Measurements from ENCODE around the gene RASSF4.

The RASSF4 gene

GRCh38 chr10:44949127-44949802, 10.3 kb upstream of the RASSF4 start:
- no peak for DNase-seq

DNA sequence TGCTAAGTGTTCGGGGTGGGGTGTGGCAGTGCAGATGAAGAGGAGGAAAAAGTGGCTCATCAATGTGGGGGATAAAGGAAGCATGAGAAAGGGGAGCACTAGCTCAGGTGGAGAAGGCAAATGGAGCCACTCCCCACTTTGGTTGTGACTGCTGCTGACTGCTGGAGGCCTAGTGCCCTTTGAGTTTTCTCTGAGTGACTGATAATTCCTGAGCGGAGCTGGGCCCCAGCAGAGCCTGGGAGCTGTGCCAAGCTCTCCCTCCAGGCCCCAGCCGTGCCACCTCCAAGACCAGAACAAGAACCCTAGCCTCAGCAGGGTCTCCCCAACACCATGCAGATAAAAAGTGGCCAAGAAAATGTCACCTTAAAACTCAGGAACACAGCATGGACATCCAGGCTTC, 9.7 kb upstream of the RASSF4 start:
- no peak for DNase-seq

DNA sequence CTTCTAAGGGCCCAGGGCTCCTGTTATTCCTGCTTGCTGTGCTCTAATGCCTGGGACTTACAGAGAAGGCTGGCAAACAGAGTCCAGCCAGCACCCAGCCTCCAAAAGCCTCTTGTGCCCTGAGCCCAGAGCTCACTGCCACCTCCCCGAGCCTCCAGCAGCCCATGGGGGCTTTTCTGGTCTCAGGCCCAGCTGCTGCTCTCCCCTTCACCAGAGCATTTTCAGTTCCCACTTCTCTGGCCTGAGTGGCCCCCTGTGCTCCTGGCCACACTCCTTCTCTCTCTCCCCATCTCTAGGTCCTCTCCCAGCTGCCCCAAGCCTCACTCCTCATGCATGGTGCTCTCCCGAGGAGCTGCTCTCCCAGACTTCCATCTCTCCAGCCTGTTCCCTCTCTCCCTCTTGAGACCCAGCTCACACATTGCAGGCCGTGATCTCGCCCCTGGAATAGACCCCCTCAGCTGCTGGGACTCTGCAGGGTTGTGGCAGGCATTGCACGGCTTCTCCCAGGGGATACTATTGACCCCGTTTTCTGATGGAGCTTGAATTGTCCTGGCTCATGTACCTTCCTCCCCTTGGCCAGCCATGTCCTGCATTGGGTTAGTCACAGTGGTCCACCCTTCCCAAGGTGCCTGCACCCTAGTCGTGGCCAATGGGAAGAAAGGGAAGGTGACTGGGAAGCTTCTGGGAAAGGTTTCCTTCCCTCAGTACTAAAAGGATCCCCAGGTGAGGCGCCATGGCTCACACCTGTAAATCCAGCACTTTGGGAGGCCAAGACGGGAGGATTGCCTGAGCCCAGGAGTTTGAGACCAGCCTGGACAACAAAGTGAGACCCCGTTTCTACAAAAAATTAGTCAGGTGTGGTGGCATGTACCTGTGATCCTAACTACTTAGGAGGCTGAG, 9.0 kb upstream of the RASSF4 start:
- peak; percentile 53 for DNase-seq

DNA sequence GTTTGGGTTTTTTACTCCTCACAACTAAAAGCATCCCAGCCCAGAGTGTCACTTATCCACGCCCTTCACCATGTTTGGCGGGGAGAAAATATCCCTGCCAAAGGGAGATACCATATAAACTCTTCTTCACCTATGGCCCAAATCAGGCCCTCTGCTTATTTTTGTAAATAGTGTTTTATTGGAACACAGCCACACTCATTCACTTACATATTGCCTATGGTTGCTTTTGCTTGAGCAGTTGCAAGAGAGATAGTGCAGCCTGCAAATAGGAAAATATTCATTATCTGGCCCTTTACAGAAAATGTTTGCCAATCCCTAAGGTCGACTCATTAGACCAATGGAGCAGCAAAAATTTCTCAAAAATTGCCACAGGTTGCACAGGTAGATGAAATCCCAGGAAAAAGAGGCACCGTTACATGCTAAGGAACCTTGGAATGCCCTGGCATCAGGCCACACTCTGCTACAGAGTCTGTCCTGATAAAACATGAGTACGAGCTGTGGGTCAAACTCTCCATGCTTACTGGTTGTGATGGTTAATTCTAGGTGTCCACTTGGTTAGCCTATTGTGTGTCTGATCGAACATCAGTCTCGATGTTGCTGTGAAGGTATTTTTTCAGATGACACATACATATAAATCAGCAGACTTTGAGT, 7.9 kb upstream of the RASSF4 start:
- no peak for DNase-seq

- no peak for DNase-seq
Observed at GRCh38 chr10:44952779-44953231, 6.8 kb upstream of the RASSF4 start.

- DNase-seq, result no peak
Observed at GRCh38 chr10:44954042-44954441, 5.6 kb upstream of the RASSF4 start.

DNA sequence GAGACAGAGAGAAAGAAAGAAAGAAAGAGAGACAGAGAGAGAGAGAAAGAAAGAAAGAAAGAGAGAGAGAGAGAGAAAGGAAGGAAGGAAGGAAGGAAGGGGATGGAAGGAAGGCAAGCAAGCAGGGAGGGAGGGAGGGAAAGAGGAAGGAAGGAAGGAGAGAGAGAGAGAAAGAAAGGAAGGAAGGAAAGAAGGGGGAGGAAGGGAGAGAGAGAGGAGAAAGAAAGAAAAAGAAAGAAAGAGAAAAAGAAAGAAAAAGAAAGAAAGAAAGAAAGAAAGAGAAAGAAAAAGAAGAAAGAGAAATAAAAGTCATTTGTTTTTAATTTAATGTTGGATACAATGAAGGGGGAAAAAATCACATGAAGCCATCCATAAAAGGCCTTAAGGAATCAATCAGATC, 4.6 kb upstream of the RASSF4 start:
- DNase-seq, result no peak

DNA sequence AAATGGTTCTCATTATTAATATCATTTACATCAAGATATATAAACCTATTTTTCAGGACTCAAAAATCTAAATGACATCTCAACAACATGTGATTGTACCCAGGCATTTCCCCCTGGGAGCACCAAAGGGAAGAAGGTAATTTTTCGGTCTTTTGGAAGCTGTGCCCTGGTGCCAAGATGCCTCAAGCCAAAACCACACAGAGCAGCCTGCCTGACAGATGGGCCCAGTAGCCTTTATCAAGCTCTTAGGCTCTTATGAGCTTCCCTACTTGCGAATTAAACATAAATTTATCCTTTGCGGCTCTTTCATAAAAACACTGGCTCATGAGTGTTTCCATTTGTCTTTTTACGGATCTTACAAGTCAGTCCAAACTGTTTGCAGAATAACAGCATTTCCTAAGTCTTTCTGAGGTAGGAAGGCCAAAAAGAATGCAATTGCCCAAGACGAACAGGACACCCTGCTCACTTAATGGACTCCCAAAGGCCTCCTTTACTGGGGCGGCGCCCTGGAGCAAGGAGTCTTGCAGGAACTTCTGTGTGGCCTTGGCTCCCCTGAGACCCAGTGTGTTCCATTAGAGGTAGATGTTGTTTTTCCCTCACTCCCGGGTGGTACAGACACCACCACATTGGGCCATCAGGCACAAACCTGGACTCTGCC, 4.1 kb upstream of the RASSF4 start:
- no peak for DNase-seq

DNA sequence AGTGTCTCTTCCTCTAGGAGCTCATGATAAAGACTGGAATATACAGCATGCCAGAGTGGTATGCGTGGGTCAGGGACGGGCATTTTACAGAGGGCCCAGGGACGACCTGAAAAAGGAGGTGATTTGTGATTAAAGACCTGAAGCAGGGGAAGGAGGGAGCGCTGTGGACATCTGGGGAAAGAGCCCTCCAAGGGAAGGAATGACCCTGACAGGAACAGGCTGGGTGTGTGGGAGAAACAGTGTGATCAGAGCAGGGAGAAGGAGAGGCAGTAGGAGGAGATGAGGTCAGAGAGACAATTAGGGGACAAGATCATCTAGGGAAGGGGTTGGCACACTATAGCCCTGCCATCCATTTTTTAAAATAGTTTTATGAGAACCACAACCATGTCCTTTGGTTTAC, 3.4 kb upstream of the RASSF4 start:
- no peak for DNase-seq

DNA sequence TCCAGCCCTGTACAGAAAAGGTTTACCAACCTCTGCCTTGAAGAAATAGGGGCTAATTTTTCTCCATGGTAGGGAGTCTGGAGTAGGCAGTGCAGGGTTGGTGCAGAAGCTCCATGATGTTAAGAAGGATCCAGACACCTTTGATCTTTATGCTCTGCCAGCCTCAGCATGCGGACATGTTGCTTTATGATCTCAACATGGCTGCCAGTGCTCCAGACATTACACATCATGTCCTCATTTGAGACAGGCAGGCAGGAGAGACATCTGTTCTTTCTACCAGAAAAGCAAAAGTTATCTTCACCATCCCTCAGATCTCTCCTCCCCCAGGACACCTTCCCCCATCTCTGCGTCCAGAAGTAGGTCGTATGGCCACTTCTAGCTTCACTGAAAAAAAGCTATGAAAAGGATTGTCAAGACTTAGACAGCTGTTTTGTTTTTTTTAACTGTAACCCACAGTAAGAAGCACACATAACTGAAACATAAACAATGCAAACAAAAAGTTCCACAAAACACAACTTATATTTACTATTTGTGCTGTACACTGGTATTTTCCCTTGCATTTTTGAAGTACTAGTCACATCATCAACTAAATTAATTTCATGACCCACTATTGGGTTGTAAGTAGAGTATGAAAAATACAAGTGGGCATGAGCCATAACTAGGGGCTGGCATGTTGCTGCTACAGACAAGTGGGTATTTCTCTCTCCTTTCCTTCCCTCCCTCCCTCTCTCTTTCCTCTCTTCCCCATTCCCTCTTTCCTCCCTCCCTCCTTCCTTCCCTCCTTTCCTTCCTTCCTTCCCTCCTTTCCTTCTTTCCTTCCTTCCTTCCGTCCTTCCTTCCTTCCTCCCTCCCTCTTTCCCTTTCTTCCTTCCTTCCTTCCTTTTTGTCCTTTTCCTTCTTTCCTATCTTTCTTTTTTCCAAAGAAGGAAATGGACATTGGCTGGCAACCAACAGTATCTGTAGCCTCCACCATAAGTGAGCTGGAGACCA, 2.6 kb upstream of the RASSF4 start:
- DNase-seq, result no peak

DNA sequence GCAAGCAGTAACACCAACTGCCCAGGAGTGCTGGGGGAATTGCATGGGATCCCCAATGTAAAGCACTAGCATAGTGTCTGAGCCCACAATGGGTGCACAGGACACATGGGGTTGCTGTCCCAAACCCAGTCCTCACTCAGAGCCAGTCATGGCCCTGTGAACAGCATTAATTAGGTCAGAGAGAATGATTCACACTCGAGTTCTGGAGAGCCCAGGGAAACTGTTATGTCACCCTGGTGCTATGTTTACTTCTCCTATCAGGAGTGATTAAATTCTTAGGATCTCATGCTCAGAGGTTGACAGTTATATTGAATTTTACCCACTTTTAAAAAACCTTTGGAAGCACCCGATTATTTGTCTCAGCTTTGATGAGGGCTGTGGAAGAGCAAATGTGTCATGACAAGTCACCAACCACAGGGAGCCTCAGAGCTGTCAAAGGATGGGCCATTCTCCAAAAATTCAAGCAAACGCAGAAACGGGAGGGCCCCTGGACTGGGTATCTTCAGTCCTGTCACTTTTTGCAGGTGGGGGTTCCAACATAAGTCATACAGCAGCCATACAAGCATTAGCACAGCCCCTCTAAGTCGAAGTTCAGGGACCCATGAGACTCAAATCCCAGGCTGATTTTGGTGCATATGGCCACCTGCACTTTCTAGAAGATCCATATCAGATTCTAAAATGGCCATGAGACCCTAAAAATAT, 1.3 kb upstream of the RASSF4 start:
- peak; percentile 58 for DNase-seq

GRCh38 chr10:44958898-44959246, 730 bp upstream of the RASSF4 start:
- DNase-seq, result peak; percentile 39

GRCh38 chr10:44960088-44960460, 472 bp downstream of the RASSF4 start:
- DNase-seq, result no peak

GRCh38 chr10:44960482-44961229, 1.1 kb downstream of the RASSF4 start:
- peak; percentile 50 for DNase-seq

GRCh38 chr10:44961230-44961571, 1.6 kb downstream of the RASSF4 start:
- DNase-seq, result no peak

DNA sequence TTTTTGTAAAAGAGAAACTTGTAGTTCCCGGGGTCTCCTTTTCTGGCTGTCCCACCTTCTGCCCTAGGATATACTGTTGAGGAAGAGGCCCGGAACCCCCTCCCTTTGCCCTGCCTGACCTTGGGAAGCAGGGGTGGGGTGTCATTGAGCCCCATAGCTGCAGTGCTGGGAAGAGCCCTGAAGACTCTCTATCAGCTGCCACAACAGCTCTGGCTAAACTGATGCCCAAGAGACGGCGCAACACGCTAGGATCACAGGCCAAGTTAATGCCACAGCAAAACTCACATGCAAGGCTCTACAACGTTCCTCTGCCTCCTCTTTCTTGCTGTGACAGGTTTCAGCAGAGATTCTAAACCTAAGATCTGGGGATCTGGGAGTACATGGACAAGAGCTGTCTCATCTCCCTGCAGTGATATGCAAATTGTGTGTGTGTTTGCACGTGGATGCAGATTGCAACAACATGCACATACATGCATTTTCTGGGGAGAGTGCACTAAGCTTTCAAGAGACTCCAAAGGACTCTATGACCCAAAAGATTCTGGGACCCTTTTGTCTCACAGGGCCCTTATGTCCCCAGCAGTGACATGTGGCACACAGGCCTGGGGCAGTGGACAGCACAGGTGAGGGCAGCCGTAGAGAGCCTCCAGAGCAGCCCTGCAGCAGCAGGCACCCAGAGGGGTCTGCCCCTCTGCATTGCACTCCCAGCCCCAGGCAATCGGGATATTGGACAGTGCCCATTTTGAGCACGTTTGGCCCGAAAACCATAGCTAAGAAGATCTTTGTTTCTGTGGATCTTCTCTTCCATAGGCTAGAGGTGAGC, 2.5 kb downstream of the RASSF4 start:
- no peak for DNase-seq

DNA sequence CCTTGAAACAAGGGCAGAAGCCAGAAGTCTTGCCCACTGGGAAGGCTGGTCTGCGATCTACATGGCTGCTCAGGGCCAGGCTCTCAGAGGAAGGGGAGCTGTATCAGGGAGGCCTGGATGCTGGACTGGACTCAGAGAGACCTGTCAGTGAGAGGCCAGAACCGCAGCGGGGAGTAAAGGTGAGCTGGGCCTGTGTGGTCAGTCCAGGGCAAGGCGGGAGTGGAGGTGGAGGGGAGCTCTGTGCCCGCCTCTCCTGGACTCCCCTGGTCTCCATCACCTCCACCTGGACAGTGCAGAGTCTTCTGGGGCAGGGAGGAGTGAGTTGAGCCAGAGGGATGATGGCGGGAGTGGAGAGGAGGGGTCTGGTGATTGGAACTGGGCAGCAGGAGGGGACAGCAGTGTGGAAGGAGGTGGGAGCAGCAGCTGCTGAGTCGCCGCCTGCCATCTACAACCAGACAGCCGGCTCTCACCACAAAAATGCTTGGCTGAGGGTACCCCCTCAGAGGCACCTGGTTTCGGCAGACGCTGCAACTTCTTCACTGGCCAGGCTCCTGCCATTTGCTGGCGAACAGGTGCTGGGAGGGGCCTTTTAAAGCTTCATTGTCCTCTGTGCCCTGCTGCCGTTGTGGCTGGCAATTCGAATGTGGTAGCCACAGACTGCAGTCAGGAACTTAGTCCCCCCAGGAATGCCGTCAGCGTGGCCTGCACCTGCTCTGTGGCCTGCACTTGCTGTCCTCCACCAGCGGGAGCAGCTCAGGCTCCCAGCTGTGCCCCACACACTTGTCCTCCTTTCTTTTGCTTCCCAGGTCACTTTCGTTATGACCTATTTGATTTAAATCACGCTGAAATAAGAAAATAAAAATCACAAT, 3.5 kb downstream of the RASSF4 start:
- peak; percentile 65 for DNase-seq

GRCh38 chr10:44963772-44964633, 4.4 kb downstream of the RASSF4 start:
- no peak for DNase-seq
